GM23338 (cell line): Measurements from ENCODE around the gene KRT71. TPM values are rescaled to one million over a fixed set of nuclear protein-coding genes. Genes with fewer than 3 reads are reported as not detected.

Source experiments
- ATAC-seq: fragments of 200-7000 bp; cut with Tn5 transposase; 3 replicates; pipeline ENCODE4 v1.9.1; 2020
- DNase-seq: peaks from one replicate; pipeline ENCODE4 v3.0.0-alpha.2; 2015; ENCODE audit warnings: low spot score
- H2AFZ ChIP-seq: fragments of 200-600 bp; sonication (generic); 2 replicates; pipeline ENCODE4 v1.8.0; 2016; ENCODE audit warnings: antibody characterized with exemption, mild to moderate bottlenecking, moderate library complexity
- H3F3A ChIP-seq: fragments of 200-600 bp; sonication (generic); replicated peaks from 2 replicates; pipeline ENCODE4 v1.8.0; 2017; ENCODE audit warnings: antibody characterized with exemption, mixed run types, low read depth
- H3K27ac ChIP-seq: fragments of 200-600 bp; sonication (generic); 2 replicates; pipeline ENCODE4 v1.6.1; 2016; ENCODE audit warnings: low read depth
- H3K27me3 ChIP-seq: fragments of 200-600 bp; sonication (generic); 2 replicates; pipeline ENCODE4 v1.8.0; 2016; ENCODE audit warnings: mild to moderate bottlenecking, mixed run types, moderate library complexity; ENCODE audit not compliant: insufficient read depth
- H3K36me3 ChIP-seq: fragments of 200-600 bp; sonication (generic); 2 replicates; pipeline ENCODE4 v1.8.0; 2016; ENCODE audit warnings: mild to moderate bottlenecking; ENCODE audit not compliant: insufficient read depth
- H3K4me1 ChIP-seq: fragments of 200-600 bp; sonication (generic); 2 replicates; pipeline ENCODE4 v1.8.0; 2016; ENCODE audit warnings: mild to moderate bottlenecking, moderate library complexity; ENCODE audit not compliant: insufficient read depth
- H3K4me2 ChIP-seq: fragments of 200-600 bp; sonication (generic); 2 replicates; pipeline ENCODE4 v1.7.1; 2017; ENCODE audit warnings: mixed run types
- H3K4me3 ChIP-seq: fragments of 200-600 bp; sonication (generic); 2 replicates; pipeline ENCODE4 v1.6.1; 2016; ENCODE audit warnings: mixed run types
- H3K79me2 ChIP-seq: fragments of 200-600 bp; sonication (generic); replicated peaks from 2 replicates; pipeline ENCODE4 v1.8.0; 2017; ENCODE audit warnings: mild to moderate bottlenecking; ENCODE audit not compliant: insufficient read depth
- H3K9me2 ChIP-seq: fragments of 200-600 bp; sonication (generic); 2 replicates; pipeline ENCODE4 v1.8.0; 2017; ENCODE audit not compliant: insufficient read depth
- H4K20me1 ChIP-seq: fragments of 200-600 bp; sonication (generic); replicated peaks from 2 replicates; pipeline ENCODE4 v1.8.0; 2017; ENCODE audit warnings: mild to moderate bottlenecking; ENCODE audit not compliant: insufficient read depth
- H3K27ac Mint-ChIP-seq: 2 replicates; pipeline ENCODE4 v1.8.0; 2020; ENCODE audit warnings: inconsistent platforms, mild to moderate bottlenecking, moderate library complexity, mixed read lengths
- H3K27me3 Mint-ChIP-seq: 3 replicates; pipeline ENCODE4 v1.8.0; 2022; ENCODE audit warnings: low read depth, mild to moderate bottlenecking, moderate library complexity, mixed read lengths, inconsistent platforms; ENCODE audit not compliant: insufficient read depth, poor library complexity
- H3K36me3 Mint-ChIP-seq: 3 replicates; pipeline ENCODE4 v1.8.0; 2021; ENCODE audit warnings: low read depth, mild to moderate bottlenecking, inconsistent platforms, moderate library complexity, mixed read lengths
- H3K4me1 Mint-ChIP-seq: 3 replicates; pipeline ENCODE4 v1.8.0; 2020; ENCODE audit warnings: mild to moderate bottlenecking, inconsistent platforms, mixed read lengths
- H3K4me3 Mint-ChIP-seq: 3 replicates; pipeline ENCODE4 v1.8.0; 2021; ENCODE audit warnings: moderate library complexity, mild to moderate bottlenecking, inconsistent platforms, mixed read lengths
- H3K9me3 Mint-ChIP-seq: 3 replicates; pipeline ENCODE4 v1.8.0; 2020; ENCODE audit warnings: moderate library complexity, mild to moderate bottlenecking, inconsistent platforms, mixed read lengths
- CREB1 ChIP-seq: fragments of 250-450 bp; sonication (Bioruptor Pico); IDR thresholded peaks from 2 replicates; pipeline ENCODE4 v1.5.0; 2020; ENCODE audit warnings: low read depth, mild to moderate bottlenecking, moderate library complexity
- CTCF ChIP-seq, 2 experiments: fragments of 200-600 bp in 1 of 2; sonication (generic) in 1 of 2; conservative IDR thresholded peaks; 2 replicates each; pipeline versions ENCODE4 v1.5.1 to v1.6.1; 2016 to 2017; ENCODE audit warnings: antibody characterized with exemption in 2 of 2, low read depth in 2 of 2, mild to moderate bottlenecking in 2 of 2, moderate library complexity in 1 of 2
- ETS1 ChIP-seq: IDR thresholded peaks from 2 replicates; pipeline ENCODE4 v1.6.1; 2016; ENCODE audit warnings: antibody characterized with exemption
- EZH2 ChIP-seq: fragments of 200-600 bp; sonication (generic); IDR thresholded peaks from one replicate; pipeline ENCODE4 v1.8.0; 2017; ENCODE audit warnings: antibody characterized with exemption, mild to moderate bottlenecking, low read depth; ENCODE audit not compliant: unreplicated experiment
- EZH2phosphoT487 ChIP-seq: fragments of 200-600 bp; sonication (generic); IDR thresholded peaks from one replicate; pipeline ENCODE4 v1.8.1; 2018; ENCODE audit warnings: antibody characterized with exemption; ENCODE audit not compliant: unreplicated experiment
- JUNB ChIP-seq: IDR thresholded peaks from one replicate; pipeline ENCODE4 v1.6.1; 2016; ENCODE audit warnings: antibody characterized with exemption; ENCODE audit not compliant: unreplicated experiment
- POLR2AphosphoS5 ChIP-seq: IDR thresholded peaks from 2 replicates; pipeline ENCODE4 v1.6.1; 2016; ENCODE audit warnings: antibody characterized with exemption, low read depth
- STAT1 ChIP-seq: IDR thresholded peaks from one replicate; pipeline ENCODE4 v1.6.1; 2016; ENCODE audit warnings: antibody characterized with exemption; ENCODE audit not compliant: unreplicated experiment
- ZNF114 ChIP-seq: fragments of 250-450 bp; sonication (Bioruptor Pico); IDR thresholded peaks from 2 replicates; pipeline ENCODE4 v1.5.0; 2020; ENCODE audit warnings: mild to moderate bottlenecking, moderate library complexity
- ZNF331 ChIP-seq: fragments of 250-450 bp; sonication (Bioruptor Pico); IDR thresholded peaks from 2 replicates; pipeline ENCODE4 v1.5.0; 2020; ENCODE audit warnings: low read depth, mild to moderate bottlenecking, moderate library complexity
- ZNF462 ChIP-seq: fragments of 250-450 bp; sonication (Bioruptor Pico); IDR thresholded peaks from 2 replicates; pipeline ENCODE4 v1.5.0; 2020; ENCODE audit warnings: mild to moderate bottlenecking, moderate library complexity
- polyA plus RNA-seq: library from polyadenylated mRNA; unstranded; fragments of >200 nt; fragmentation: Nextera tagmentation; extraction: Ambion mirVana; gene quantifications from 2 replicates; pipeline ENCODE4 v1.2.1, GENCODE V29; 2016
- total RNA-seq: library from RNA; depleted of rRNA; stranded (reverse); fragments of >200 nt; shearing (Covaris generic); gene quantifications from 2 replicates; pipeline ENCODE4 v1.2.3, GENCODE V29; 2014

Gene KRT71
- total and polyA plus RNA-seq, 2 experiments from 2014 or later: not detected

- H3K4me1 ChIP-seq: no peaks in the 10 kb centered on the region
- H3K36me3 Mint-ChIP-seq: no peaks in the 10 kb centered on the region
- H3K9me2 ChIP-seq: no peaks in the 10 kb centered on the region
- no peaks in the 10 kb centered on the region for H3K79me2 ChIP-seq
- no peak overlapping the region for H3K27ac Mint-ChIP-seq
- DNase-seq (no peak), ATAC-seq (no peak)
- no peaks in the 10 kb centered on the region for H3K27me3 ChIP-seq
- no peaks in the 10 kb centered on the region for H3F3A ChIP-seq
- no peaks in the 10 kb centered on the region for H3K36me3 ChIP-seq
- no peak overlapping the region for H3K4me3 Mint-ChIP-seq
- H3K4me2 ChIP-seq: no peak overlapping the region
- H3K4me3 ChIP-seq: no peak overlapping the region
- H3K27ac ChIP-seq: no peak overlapping the region
- H4K20me1 ChIP-seq: no peaks in the 10 kb centered on the region
- peaks cover 4% of the 10 kb centered on the region for H3K4me1 Mint-ChIP-seq
- no peaks in the 10 kb centered on the region for H3K9me3 Mint-ChIP-seq
- H3K27me3 Mint-ChIP-seq: peaks cover 9% of the 10 kb centered on the region
- TF ChIP-seq JUNB (no peak), ZNF114 (CRISPR knock-in tag) (no peak)
- H2AFZ ChIP-seq: no peak overlapping the region
These were observed 25.5 kb upstream of the KRT71 start for GRCh38 chr12:52578469-52578868.

GRCh38 chr12:52577316-52577715, 24.4 kb upstream of the KRT71 start:
- no peaks in the 10 kb centered on the region for H3K79me2 ChIP-seq
- no peaks in the 10 kb centered on the region for H3K4me1 Mint-ChIP-seq
- H3K9me2 ChIP-seq: no peaks in the 10 kb centered on the region
- H3K36me3 ChIP-seq: no peaks in the 10 kb centered on the region
- H3K4me1 ChIP-seq: no peaks in the 10 kb centered on the region
- H3K4me3 Mint-ChIP-seq: no peak overlapping the region
- peaks cover 6% of the 10 kb centered on the region for H3K27me3 Mint-ChIP-seq
- no peaks in the 10 kb centered on the region for H4K20me1 ChIP-seq
- no peaks in the 10 kb centered on the region for H3K9me3 Mint-ChIP-seq
- TF ChIP-seq ETS1 (no peak), ZNF331 (no peak), CTCF (conservative IDR thresholded peaks at IDR 0.05; ENCODE audit: low read depth in 2 of 2) (no peak), ZNF462 (CRISPR knock-in tag) (no peak), POLR2AphosphoS5 (no peak), EZH2 (no peak), STAT1 (no peak), EZH2phosphoT487 (no peak), JUNB (no peak), CREB1 (no peak)
- no peaks in the 10 kb centered on the region for H3F3A ChIP-seq
- no peak overlapping the region for H3K27ac ChIP-seq
- H2AFZ ChIP-seq: no peak overlapping the region
- ATAC-seq: no peak
- no peak overlapping the region for H3K4me2 ChIP-seq
- no peaks in the 10 kb centered on the region for H3K36me3 Mint-ChIP-seq
- no peak overlapping the region for H3K27ac Mint-ChIP-seq
- no peaks in the 10 kb centered on the region for H3K27me3 ChIP-seq
- H3K4me3 ChIP-seq: no peak overlapping the region
- no peak for DNase-seq
